ENCODE measurements around the gene FRMD8. TPM values are rescaled to one million over a fixed set of nuclear protein-coding genes. Genes with fewer than 3 reads are reported as not detected.

Gene FRMD8, protein sequence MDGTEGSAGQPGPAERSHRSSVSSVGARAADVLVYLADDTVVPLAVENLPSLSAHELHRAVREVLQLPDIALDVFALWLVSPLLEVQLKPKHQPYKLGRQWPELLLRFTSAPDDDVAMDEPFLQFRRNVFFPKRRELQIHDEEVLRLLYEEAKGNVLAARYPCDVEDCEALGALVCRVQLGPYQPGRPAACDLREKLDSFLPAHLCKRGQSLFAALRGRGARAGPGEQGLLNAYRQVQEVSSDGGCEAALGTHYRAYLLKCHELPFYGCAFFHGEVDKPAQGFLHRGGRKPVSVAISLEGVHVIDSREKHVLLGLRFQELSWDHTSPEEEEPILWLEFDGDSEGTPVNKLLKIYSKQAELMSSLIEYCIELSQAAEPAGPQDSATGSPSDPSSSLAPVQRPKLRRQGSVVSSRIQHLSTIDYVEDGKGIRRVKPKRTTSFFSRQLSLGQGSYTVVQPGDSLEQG
- 24.6 TPM for total RNA-seq

DNA sequence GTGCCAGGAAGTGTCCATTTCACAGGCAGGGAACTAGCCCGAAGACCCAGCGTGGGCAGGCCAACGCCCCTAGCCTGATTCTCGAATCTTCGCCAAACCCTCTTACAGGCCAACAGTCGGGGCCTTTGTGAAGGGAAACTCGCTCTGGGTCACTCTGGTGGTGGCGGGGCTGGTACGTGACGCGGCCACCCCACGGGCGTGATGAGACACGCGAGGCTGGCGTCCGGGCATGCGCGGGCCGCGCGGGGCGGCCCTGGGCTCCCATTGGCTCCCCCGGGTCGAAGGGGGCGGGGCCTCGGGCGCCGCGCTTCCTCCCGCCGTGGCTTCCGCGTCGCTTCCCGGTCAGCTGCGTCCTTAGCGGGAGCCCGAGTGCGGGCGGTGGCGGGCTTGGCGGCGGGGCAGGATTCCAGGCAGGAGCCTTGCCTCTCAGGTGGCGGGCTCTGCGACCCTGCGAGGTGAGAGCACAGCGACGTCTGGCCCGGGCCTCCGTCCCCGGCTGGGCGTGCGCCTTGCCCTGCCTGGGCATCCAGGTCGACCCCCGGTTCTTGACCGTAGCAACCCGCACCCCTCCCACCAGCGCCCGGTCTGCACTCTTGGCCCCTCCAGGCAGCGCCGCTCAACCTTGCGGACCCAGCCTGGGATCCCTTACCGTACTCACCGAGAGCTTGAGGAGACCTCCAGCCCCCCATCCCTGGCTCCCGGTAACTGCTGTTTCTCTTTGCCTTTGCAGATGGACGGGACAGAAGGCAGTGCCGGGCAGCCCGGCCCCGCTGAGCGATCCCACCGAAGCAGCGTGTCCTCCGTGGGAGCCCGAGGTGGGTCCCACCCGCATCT, at the start of gene FRMD8:
Gene FRMD8, plus strand, starts transcription at position 331 of the 834 bp plus-strand sequence. Its CDS starts 400 bp downstream, at position 731.
- peak; percentile 61 for DNase-seq

DNA sequence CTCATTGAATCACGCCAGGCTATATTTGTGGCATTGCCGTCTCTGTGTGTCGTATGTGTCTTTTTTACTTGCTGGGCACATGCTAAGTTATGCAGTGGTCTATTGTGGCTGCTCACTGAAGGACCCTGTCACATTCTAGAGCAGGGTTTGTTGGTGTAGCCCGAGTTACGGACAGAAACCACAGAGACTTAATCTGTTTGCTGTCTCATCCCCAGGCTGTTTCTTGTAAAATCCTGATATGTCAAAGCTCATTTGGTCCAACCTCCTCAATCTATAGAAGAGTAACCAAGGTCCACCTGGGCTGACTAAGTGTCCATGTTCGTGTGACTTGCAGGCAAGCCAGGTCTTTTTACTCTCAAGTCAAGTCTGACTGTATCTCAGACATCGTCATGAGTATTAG, 47.8 kb upstream of the FRMD8 start:
- DNase-seq = no peak

DNA sequence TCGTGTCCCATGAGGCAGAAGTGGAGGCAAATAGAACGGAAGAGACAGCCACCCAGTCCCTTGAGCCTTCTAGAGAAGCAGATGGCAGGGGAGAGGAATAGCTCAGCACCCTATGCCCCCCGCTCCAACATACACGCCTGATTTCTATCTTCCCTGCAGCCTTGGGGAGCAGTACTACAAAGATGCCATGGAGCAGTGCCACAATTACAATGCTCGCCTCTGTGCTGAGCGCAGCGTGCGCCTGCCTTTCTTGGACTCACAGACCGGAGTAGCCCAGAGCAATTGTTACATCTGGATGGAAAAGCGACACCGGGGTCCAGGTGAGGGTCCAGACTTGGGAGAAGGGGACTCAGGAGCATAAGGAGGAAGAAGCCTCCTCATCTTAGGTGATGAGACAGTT, 46.2 kb upstream of the FRMD8 start:
- DNase-seq = no peak

DNA sequence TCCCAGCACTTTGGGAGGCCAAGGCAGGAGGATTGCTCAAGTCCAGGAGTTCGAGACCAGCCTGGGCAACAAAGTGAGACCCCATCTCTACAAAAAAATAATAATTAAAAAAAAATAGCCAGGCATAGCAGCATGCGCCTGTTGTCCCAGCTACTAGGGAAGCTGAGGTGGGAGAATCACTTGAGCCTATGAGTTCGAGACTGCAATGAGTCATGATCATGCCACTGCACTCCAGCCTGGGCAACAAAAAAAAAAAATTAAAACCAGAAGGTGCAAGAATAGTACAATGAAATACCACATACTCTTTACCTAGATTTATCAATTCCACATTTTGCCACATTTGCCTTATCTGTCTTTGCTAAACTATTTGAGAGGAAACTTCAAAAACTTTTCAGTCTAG, 44.6 kb upstream of the FRMD8 start:
- no peak for DNase-seq

DNA sequence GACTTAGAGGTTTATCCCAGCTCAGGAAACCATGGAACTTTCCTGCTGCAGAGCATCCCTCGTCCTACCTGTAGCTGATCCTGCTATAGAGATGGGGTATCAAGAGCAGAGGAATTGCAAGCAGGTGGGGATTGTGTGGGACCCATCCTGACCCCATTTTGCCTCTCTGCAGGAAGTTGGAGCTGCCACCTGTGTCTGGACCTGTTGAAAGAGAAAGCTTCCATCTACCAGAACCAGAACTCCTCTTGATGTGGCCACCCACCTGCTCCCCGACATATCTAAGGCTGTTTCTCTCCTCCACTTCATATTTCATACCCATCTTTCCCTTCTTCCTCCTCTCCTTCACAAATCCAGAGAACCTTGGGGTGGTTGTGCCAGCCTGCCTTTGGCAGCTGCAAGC, 34.9 kb upstream of the FRMD8 start:
- no peak for DNase-seq

DNA sequence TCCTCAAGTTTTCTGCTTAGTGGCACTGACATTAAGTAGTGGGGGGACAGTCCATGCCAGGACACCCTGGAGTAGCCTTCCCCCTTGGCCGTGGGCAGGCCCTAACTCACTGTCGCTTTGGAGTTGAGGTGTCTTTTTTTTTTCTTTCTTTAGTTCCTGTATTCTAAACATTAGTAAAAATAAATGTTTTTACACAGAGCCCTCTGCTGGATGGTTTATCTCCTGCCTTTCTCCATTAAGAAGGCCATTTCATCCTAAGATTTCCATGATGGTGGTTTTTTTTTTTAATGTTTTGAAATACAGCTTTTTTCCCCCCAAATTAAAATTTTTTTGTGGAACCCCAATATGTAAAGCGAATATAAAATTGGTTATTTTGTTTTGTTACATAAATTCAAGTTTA, 33.7 kb upstream of the FRMD8 start:
- no peak for DNase-seq

DNA sequence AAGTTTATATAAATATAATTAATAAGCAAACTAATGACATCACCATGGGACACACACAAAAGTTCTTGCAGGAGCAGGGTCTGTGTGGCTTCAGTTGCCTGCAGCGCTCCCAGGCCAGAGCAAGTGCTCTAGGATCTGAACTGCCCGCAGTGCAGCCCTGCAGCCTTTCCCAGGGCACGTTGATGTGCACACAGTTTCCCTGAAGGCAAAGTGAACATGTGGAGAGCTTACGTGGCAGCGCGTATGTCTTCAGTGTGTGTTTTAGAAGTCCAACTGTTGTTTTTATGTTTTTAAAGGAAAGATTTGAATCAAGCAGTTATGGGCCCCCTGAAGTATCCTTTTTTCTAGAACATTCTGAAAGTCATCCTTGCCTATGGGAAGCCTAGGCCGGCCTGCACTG, 33.1 kb upstream of the FRMD8 start:
- DNase-seq = no peak

DNA sequence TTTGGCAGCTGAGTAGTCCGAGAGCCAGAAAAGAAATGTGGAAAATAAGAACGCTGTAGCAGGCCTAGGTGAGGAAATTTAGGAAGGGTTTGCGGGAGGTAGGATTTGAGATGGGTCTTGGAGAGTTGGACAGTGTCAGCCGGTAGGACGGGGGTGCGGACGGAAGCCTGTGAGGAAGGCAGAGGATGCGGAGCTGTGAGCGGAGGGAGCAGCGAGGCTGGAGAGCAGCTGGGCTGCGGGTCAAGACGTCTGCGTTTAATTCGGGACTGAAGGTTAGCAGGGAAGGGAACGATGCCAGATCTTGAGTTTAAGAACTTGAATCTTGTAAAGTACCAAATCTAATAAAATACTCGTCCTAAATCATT, 32.6 kb upstream of the FRMD8 start:
- no peak for DNase-seq

DNA sequence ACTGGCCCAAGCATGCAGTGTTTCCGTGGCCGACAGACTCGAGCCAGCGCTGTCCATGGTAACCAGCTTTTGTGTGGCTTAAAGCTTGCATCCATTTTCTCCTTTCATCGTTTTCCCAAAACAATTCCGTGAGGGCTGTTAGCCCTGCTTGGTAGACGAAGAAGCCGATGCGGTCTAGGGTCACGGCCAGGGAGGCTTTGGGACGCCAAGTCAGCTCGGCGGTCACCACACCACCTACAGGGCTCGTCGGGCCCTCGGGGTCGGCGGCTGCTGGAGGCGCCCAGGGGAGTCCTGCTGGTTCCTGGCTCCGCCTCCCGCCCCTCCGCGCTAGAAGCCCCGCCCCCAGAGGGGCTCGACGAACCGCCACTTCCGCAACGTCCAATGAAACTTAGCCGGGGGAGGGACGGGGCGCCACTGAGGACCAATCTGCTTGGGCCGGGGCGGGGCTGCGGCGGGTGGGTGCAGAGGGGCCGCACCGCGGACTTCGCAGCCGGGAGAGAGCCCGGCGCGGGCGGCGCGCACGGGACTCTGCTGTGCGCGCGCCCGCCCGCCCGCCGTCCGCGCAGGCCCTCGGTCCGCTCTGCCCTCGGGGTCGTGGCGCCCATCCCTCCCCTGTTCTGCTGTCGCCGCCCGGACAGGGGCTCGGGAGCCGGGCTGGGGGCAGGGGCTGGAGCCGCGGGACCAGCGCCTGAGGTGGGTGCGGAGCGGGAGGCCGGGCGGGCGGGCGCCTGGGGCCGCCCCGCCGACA, 32.0 kb upstream of the FRMD8 start, which contains the start of gene TIGD3:
Gene TIGD3, plus strand, starts transcription at position 487 of the 748 bp plus-strand sequence. CDS start 1,058 bp downstream, outside the sequence.
- peak; percentile 88 for DNase-seq

DNA sequence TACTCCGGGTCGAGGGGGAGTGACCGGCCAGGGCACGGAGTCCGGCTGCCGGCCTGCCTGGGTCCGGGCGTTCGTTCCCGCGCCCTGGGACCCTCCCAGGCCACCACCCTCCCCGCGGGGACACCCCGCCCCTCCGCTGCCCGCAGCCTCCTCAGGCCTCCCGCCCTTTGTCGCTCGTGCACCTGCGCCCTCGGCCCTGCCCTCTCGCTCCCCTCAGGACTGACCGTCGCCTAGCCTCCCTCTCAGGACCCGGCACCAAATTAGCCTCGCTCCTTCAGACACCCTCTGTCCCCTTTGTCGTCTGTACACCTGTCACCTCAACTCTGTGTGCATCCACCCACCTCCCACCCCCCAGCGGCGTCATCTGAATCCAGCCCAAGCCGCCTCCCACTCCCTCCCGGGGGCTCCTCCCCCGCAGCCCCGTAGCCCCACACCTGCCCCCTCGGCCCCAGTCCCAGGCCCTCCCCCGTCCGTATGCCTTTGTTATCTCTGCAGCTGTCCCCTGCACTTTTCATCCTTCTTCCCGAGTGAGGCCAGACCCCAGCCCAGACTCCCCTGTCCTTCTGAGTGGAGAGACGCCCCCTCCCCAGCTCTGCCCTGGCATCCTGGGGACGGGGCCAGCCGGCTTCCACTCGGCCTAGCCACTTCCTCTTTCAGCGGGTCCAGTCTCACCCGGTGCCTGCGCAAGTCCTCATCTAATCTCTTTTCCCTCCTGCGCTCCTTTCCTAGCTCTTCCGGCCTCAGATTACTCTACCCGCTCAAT, 31.2 kb upstream of the FRMD8 start:
- DNase-seq = no peak

DNA sequence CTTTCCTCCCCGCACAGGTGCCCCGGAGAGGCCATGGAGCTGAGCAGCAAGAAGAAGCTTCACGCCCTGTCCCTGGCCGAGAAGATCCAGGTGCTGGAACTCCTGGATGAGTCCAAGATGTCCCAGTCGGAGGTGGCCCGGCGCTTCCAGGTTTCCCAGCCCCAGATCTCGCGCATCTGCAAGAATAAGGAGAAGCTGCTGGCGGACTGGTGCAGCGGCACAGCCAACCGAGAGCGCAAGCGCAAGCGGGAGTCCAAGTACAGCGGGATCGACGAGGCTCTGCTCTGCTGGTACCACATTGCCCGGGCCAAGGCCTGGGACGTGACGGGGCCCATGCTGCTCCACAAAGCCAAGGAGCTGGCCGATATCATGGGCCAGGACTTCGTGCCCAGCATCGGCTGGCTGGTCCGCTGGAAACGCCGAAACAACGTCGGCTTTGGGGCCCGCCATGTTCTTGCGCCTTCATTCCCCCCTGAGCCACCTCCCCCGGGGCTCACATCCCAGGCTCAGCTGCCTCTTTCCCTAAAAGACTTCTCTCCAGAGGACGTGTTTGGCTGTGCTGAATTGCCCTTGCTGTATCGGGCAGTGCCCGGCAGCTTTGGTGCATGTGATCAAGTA, 30.6 kb upstream of the FRMD8 start:
- no peak for DNase-seq

DNA sequence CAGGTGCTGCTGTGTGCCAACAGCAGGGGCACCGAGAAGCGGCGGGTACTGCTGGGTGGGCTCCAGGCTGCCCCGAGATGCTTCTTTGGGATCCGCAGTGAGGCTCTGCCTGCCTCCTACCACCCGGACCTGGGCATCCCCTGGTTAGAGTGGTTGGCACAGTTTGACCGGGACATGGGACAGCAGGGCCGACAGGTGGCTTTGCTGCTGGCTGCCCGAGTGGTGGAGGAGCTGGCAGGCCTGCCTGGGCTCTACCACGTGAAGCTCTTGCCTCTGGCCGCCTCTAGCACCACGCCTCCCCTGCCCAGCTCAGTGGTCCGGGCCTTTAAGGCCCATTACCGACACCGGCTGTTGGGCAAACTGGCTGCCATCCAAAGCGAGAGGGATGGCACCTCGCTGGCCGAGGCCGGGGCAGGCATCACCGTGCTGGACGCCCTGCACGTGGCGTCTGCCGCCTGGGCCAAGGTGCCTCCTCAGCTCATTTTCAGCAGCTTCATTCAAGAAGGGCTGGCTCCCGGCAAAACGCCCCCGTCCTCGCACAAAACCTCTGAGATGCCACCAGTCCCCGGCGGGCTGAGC, 30.0 kb upstream of the FRMD8 start:
- DNase-seq = no peak

DNA sequence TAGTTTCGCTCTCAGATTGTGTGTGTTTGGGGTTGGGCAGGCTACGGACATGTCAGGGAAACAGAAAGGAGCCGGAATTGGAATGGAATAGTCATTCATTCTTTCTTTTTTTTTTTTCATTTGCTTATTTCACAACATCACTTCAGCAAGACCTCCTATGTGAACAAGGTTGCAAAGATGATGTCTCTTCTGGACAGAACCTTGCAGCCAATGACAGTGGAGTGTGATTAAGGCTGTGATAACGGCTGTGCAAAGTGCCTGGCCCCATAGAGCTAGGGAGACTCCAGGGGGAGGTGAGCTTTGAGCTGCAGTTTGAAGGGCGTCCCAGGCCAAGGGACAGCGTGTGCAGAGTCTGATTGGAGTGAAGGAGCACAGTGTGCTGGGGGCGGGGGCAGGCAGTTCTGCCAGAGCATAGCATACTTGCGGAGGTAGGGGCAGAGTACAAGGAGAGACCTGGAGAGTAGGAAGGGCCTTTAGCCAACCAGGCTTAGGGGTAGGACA, 28.5 kb upstream of the FRMD8 start:
- DNase-seq = no peak

DNA sequence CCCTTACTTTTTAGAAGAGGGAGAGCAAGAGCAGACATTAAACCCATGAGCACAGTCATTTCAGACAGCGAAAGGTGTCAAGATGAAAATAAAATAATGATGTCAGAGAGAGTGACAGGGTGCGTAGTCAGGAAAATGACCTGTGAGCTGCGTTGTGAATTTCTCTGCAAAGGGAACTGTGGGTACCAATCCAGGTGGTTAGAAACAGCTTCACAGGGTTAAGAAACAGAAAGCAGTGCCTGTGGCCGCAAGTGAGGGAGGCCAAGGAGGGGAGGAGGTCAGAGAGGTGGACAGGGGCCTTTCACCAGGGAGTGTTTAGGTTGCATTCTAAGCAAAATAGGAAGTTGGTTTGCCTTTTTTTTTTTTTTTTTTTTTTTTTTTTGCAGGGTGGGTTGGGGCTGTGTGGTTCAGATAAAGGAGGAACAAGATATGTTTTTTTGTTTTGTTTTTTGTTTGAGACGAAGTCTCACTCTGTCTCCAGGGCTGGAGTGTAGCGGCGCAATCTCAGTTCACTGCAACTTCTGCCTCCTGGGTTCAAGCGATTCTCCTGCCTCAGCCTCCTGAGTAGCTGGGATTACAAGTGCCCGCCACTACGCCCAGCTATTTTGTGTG, 24.0 kb upstream of the FRMD8 start:
- DNase-seq = no peak

DNA sequence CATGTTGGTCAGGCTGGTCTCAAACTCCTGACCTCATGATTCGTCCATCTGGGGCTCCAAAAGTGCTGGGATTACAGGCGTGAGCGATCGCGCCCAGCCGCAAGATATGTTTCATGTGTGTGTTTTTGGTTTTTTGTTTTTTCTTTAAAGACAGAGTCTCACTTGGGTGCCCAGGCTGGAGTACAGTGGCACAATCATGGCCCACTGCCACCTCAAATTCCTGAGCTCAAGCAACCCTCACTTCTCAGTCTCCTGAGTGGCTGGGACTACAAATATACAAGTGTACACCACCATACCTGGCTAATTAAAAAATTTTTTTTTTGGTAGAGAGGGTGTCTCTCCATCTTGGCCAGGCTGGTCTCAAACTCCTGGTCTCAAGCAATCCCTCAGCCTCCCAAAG, 23.5 kb upstream of the FRMD8 start:
- DNase-seq = no peak

DNA sequence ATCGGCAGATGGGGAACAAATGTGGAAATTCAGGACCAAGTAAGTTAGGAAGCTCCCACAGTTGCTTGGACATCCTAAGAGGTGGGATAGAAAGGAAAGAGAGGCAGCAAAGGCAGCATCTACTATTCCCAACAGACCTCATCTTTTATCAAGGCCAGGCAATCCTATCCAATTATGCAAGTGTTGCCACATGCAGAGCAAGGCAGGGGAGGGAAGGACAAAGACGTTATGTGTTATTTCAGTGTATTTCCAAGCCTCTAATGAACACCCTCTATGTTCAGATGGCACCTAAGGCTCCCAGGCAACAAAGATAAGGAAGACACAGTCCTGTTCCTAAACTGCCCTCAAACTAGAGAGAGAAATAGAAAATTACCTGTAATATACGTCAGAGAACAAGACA, 22.7 kb upstream of the FRMD8 start:
- DNase-seq = no peak

DNA sequence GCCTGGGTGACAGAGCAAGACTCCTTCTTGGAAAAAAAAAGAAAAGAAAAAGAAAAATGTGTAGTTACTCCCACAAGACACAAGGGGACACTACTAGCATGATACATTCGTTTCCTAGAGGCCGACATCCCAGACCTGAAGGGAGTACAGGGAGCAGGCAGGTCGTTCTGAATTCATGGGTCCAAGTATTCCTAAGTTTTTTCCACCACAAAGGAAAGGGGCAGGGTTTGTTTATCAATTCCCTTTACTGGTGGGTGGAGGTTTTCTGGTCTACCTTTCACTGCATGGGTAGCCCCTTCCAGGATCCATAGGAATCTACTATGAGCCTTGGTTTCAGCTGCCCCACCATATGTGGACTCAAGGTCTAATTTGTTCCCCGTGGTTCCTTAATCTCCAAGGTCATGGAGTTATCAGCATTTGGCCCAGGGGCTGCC, 20.1 kb upstream of the FRMD8 start:
- peak; percentile 42 for DNase-seq

DNA sequence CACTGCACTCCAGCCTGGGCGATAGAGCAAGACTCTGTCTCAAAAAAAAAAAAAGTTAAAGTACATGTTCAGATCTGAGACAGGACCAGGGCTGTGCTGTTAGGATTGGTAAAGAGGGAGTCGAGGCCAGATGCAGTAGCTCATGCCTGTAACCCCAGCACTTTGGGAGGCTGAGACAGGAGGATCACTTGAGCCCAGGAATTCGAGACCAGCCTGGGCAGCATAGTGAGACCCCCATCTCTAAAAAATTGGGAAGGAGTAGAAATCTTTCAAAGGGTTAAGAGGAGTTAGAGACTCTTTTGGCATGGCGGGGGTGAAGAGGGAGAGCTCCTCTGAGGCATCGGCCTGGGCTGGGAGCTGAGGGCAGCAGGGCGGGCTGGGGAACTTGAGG, 15.8 kb upstream of the FRMD8 start:
- DNase-seq = no peak

DNA sequence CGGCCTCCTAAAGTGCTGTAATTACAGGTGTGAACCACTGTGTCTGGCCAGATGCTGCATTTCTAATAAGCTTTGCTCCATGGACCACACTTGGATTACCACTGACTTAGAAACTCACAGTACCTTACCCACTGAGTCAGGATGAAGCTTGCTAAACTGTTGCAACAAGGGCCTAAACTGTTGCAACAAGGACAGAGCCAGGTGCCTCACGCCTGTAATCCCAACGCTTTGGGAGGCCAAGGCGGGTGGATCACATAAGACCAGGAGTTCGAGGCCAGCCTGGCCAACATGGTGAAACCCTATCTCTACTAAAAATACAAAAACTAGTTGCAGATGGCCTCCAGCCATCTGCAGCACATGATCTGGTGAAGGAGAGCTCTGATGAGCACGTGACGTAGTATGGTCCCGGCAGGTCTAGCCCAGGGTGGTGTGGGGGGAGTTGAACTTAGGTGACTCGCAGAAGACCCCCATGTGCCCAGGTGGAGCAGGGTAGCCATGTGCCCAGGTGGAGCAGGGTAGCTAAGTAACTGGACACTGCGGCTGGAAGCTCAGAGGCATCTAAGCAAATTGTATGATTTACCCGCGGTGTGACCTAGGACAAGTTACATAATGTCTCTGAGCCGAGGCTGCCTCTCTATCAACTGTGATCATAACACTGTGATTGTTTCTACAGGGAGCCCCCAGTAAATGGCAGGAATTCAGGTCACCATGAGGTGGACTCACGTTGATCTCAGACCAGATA, 12.4 kb upstream of the FRMD8 start:
- DNase-seq = no peak

DNA sequence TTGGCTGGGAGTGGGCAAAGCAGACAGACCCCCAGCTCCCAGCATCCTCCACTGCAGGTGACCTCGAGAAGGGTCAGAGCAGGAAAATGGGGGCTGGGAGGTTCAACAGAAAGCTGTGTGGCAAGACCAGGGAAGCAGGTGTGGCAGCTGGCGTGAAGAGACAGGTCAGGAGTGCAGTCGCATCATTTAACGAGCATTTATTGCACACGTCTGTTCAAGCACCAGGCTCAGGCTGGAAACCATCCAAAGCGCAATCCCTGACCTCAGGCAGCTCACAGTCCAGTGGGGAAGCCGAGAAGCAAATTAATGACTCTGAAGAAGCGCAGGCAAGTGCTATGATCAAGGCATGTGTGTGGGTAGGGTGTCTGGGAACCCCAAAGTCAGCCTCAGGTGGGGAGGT, 11.4 kb upstream of the FRMD8 start:
- DNase-seq = no peak
